Fibroblast of lung (primary cell): ENCODE data around the gene PI4K2B. TPM values are rescaled to one million over a fixed set of nuclear protein-coding genes. Genes with fewer than 3 reads are reported as not detected.
A peak's percentile ranks its signal among the peaks of the same experiment; 100 is the strongest.

Experiments
- DNase-seq, 2 donors: peaks; one replicate each; pipeline versions ENCODE4 v3.0.0 to v3.0.0-alpha.2; 2010; ENCODE audit warnings: low read depth in 2 of 2
- H2AFZ ChIP-seq: 2 replicates; pipeline ENCODE4 v1.5.1; 2012; ENCODE audit warnings: low read length, control low read depth, inconsistent platforms
- H3K27ac ChIP-seq: 2 replicates; pipeline ENCODE4 v1.5.1; 2011; ENCODE audit warnings: low read length, control low read depth; ENCODE audit not compliant: insufficient read depth
- H3K27me3 ChIP-seq: 2 replicates; pipeline ENCODE4 v1.5.1; 2011; ENCODE audit warnings: mild to moderate bottlenecking, low read length; ENCODE audit not compliant: control insufficient read depth, insufficient read depth
- H3K36me3 ChIP-seq: 2 replicates; pipeline ENCODE4 v1.5.1; 2011; ENCODE audit warnings: low read length; ENCODE audit not compliant: control insufficient read depth, insufficient read depth
- H3K4me1 ChIP-seq: 2 replicates; pipeline ENCODE4 v1.5.1; 2011; ENCODE audit warnings: low read length; ENCODE audit not compliant: control insufficient read depth, insufficient read depth; ENCODE audit errors: extremely low read depth
- H3K4me2 ChIP-seq: 2 replicates; pipeline ENCODE4 v1.5.1; 2011; ENCODE audit warnings: low read length, control low read depth; ENCODE audit not compliant: insufficient read depth; ENCODE audit errors: extremely low read depth
- H3K4me3 ChIP-seq, 4 experiments: fragments of 200-600 bp in 1 of 4; sonication (generic) in 1 of 4; replicated peaks in 1 of 4; 2 replicates each; pipeline ENCODE4 v1.5.1; 2011 to 2016; ENCODE audit warnings: low read length in 4 of 4, low read depth in 3 of 4, mild to moderate bottlenecking in 3 of 4, control low read depth in 2 of 4, inconsistent platforms in 1 of 4, mixed read lengths in 1 of 4; ENCODE audit not compliant: insufficient read depth in 1 of 4; ENCODE audit errors: control extremely low read depth in 1 of 4
- H3K79me2 ChIP-seq: 2 replicates; pipeline ENCODE4 v1.5.1; 2012; ENCODE audit warnings: mild to moderate bottlenecking, low read length, inconsistent platforms; ENCODE audit not compliant: control insufficient read depth, insufficient read depth
- H3K9ac ChIP-seq: 2 replicates; pipeline ENCODE4 v1.5.1; 2011; ENCODE audit warnings: mild to moderate bottlenecking, low read length, control low read depth; ENCODE audit not compliant: insufficient read depth
- H3K9me3 ChIP-seq: 2 replicates; pipeline ENCODE4 v1.5.1; 2012; ENCODE audit warnings: low read depth, low read length; ENCODE audit not compliant: control insufficient read depth, insufficient read depth
- H4K20me1 ChIP-seq: 2 replicates; pipeline ENCODE4 v1.5.1; 2011; ENCODE audit warnings: low read length; ENCODE audit not compliant: control insufficient read depth, insufficient read depth; ENCODE audit errors: extremely low read depth
- CTCF ChIP-seq, 2 donors: IDR thresholded peaks in 1 of 2; conservative IDR thresholded peaks in 1 of 2; 1 replicate in 1 of 2; 2 replicates in 1 of 2; pipeline ENCODE4 v1.5.1; 2011 to 2012; ENCODE audit warnings: low read length in 2 of 2, control low read depth in 1 of 2, inconsistent platforms in 1 of 2, low read depth in 1 of 2, mild to moderate bottlenecking in 1 of 2
- EZH2 ChIP-seq: IDR thresholded peaks from 2 replicates; pipeline ENCODE4 v1.5.1; 2012; ENCODE audit warnings: low read length, control low read depth, mild to moderate bottlenecking; ENCODE audit errors: missing control alignments
- polyA plus RNA-seq, 2 donors: library from polyadenylated mRNA; depleted of rRNA in 1 of 2; stranded (reverse) in 1 of 2; unstranded in 1 of 2; fragments of >200 nt; gene quantifications; 2 replicates each; pipeline ENCODE4 v1.2.1, GENCODE V29; 2011 to 2012; ENCODE audit warnings: missing spikeins in 1 of 2
- total RNA-seq: library from RNA; depleted of rRNA; stranded (reverse); fragments of >200 nt; gene quantifications from 2 replicates; pipeline ENCODE4 v1.2.1, GENCODE V29; 2014

The PI4K2B gene
- total and polyA plus RNA-seq, 2 donors (not counting 1 experiment from before 2014, with no cell fraction given): 21.0 to 23.9 TPM

GRCh38 chr4:25258980-25259578 is 25.2 kb downstream of the PI4K2B start:
- H3K9ac ChIP-seq: no peak overlapping the region
- H3K9me3 ChIP-seq: no peaks in the 10 kb centered on the region
- H2AFZ ChIP-seq: no peak overlapping the region
- H3K4me3 ChIP-seq: no peak overlapping the region
- H3K27ac ChIP-seq: no peak overlapping the region
- no peaks in the 10 kb centered on the region for H3K27me3 ChIP-seq
- no peaks in the 10 kb centered on the region for H3K36me3 ChIP-seq
- H3K4me2 ChIP-seq: no peak overlapping the region
- DNase-seq: peak in 1 of 2 donors; percentile 57
- no peaks in the 10 kb centered on the region for H4K20me1 ChIP-seq
- no peaks in the 10 kb centered on the region for H3K4me1 ChIP-seq
- TF ChIP-seq EZH2: no peak
- no peak for TF ChIP-seq CTCF (conservative IDR thresholded peaks at IDR 0.05 in 1 of 2, IDR thresholded peaks at IDR 0.05 in 1 of 2; ENCODE audit: low read depth in 1 of 2, low read length in 2 of 2)
- no peaks in the 10 kb centered on the region for H3K79me2 ChIP-seq

GRCh38 chr4:25271866-25272265 is 38.0 kb downstream of the PI4K2B start:
- Histone ChIP-seq H3K4me3 (no peak overlapping the region), H2AFZ (no peak overlapping the region), H4K20me1 (no peaks in the 10 kb centered on the region), H3K4me1 (no peaks in the 10 kb centered on the region), H3K9ac (no peak overlapping the region), H3K36me3 (no peaks in the 10 kb centered on the region), H3K79me2 (no peaks in the 10 kb centered on the region), H3K9me3 (no peaks in the 10 kb centered on the region), H3K27me3 (no peaks in the 10 kb centered on the region), H3K4me2 (no peak overlapping the region), H3K27ac (no peak overlapping the region)
- TF ChIP-seq EZH2 (no peak), CTCF (conservative IDR thresholded peaks at IDR 0.05 in 1 of 2, IDR thresholded peaks at IDR 0.05 in 1 of 2; ENCODE audit: low read depth in 1 of 2, low read length in 2 of 2) (no peak)
- DNase-seq: no peak

GRCh38 chr4:25280210-25280609 is 46.4 kb downstream of the PI4K2B start:
- Histone ChIP-seq H3K4me3 (no peak overlapping the region), H3K27ac (no peak overlapping the region), H3K9ac (no peak overlapping the region), H3K4me2 (no peak overlapping the region), H3K79me2 (no peaks in the 10 kb centered on the region), H4K20me1 (no peaks in the 10 kb centered on the region), H3K9me3 (no peaks in the 10 kb centered on the region), H3K36me3 (no peaks in the 10 kb centered on the region), H3K4me1 (no peaks in the 10 kb centered on the region), H2AFZ (no peak overlapping the region), H3K27me3 (no peaks in the 10 kb centered on the region)
- TF ChIP-seq CTCF (conservative IDR thresholded peaks at IDR 0.05 in 1 of 2, IDR thresholded peaks at IDR 0.05 in 1 of 2; ENCODE audit: low read depth in 1 of 2, low read length in 2 of 2) (no peak), EZH2 (no peak)
- no peak for DNase-seq
